ENCODE results near the gene SPATS2L. TPM values are rescaled to one million over a fixed set of nuclear protein-coding genes. Genes with fewer than 3 reads are reported as not detected.
A peak's percentile ranks its signal among the peaks of the same experiment; 100 is the strongest.

Gene SPATS2L
- total RNA-seq, 1 experiment from 2014 or later = 47.3 TPM

- Histone ChIP-seq H4K8ac (replicated peaks; ENCODE audit: insufficient read length, low read depth, low read length) (no peak overlapping the region), H3K9ac (ENCODE audit: extremely low read depth, insufficient read length, low read length) (no peak overlapping the region)
Observed at GRCh38 chr2:200444530-200444929, 138.0 kb downstream of the SPATS2L start.

More at GRCh38 chr2:200444530-200444929, 138.0 kb downstream of the SPATS2L start:
- Mint-ChIP-seq H3K4me1 (no peaks in the 10 kb centered on the region), H3K27me3 (ENCODE audit: low read depth) (no peaks in the 10 kb centered on the region), H3K9me3 (no peaks in the 10 kb centered on the region), H3K36me3 (ENCODE audit: insufficient read depth in 1 of 3, low read depth in 3 of 3) (peaks cover 2 to 47% (median 16%) of the 10 kb centered on the region in 3 experiments; a peak in 6 of 7 replicates), H3K4me3 (no peak overlapping the region), H3K27ac (peak overlapping the region in 1 of 3 experiments; percentile 29; a peak in 3 of 7 replicates)
- H3K56ac ChIP-seq (ENCODE audit: insufficient read length, low read depth, low read length) = no peak overlapping the region
- H3K23ac ChIP-seq (ENCODE audit: insufficient read length, low read depth, low read length) = no peak overlapping the region
- no peaks in the 10 kb centered on the region for H3K4me1 ChIP-seq (ENCODE audit: insufficient read depth, low read length)
- WGBS (ENCODE audit: extremely low coverage, insufficient read length, low lambda C conversion rate) = no CpG with 5 or more reads among the region's 3 CpGs
- H4K5ac ChIP-seq (ENCODE audit: insufficient read length, low read depth, low read length) = no peak overlapping the region
- H3K27ac ChIP-seq (ENCODE audit: insufficient read length, low read depth, low read length) = no peak overlapping the region
- no peak overlapping the region for H2BK15ac ChIP-seq (ENCODE audit: low read depth, low read length)
- H3K27me3 ChIP-seq (ENCODE audit: insufficient read depth, low read length) = no peaks in the 10 kb centered on the region
- no peaks in the 10 kb centered on the region for H3K23me2 ChIP-seq (ENCODE audit: insufficient read length, low read depth, low read length, poor library complexity, severe bottlenecking)
- H4K20me1 ChIP-seq (ENCODE audit: control insufficient read depth, insufficient read depth, insufficient read length) = no peaks in the 10 kb centered on the region
- no peaks in the 10 kb centered on the region for H3K79me2 ChIP-seq (ENCODE audit: insufficient read depth, low read length)
- no peak overlapping the region for H3K4ac ChIP-seq (ENCODE audit: low read depth, low read length)
- TF ChIP-seq CTCF (conservative IDR thresholded peaks at IDR 0.05) = no peak
- no peaks in the 10 kb centered on the region for H3K79me1 ChIP-seq (ENCODE audit: insufficient read depth, low read depth, low read length, poor library complexity, severe bottlenecking)
- no peak overlapping the region for H2BK20ac ChIP-seq (ENCODE audit: low read depth, low read length, poor library complexity, severe bottlenecking)
- no peak overlapping the region for H4K91ac ChIP-seq (ENCODE audit: insufficient read length, low read depth, low read length)
- DNase-seq = no peak
- no peaks in the 10 kb centered on the region for H3K9me3 ChIP-seq (ENCODE audit: control insufficient read depth, low read depth, low read length)
- no peak overlapping the region for H3K18ac ChIP-seq (ENCODE audit: insufficient read length, low read depth, low read length)
- no peak overlapping the region for H2AFZ ChIP-seq (ENCODE audit: low read length)
- H3K14ac ChIP-seq (ENCODE audit: insufficient read depth, low read length) = no peak overlapping the region
- no peak overlapping the region for H2BK12ac ChIP-seq (ENCODE audit: insufficient read length, low read depth, low read length)
- H2BK5ac ChIP-seq (ENCODE audit: insufficient read length, low read length) = no peak overlapping the region
- no peak overlapping the region for H2BK120ac ChIP-seq (ENCODE audit: low read depth, low read length, poor library complexity, severe bottlenecking)
- no peak overlapping the region for H2AK5ac ChIP-seq (ENCODE audit: insufficient read length, low read length)
- H3T11ph ChIP-seq (ENCODE audit: low read length) = no peak overlapping the region
- H3K4me2 ChIP-seq (ENCODE audit: insufficient read depth, insufficient read length, low read length) = no peak overlapping the region
